K562 (cell line): ENCODE measurements around the gene GARIN5B.

Experiments
- ERF ChIP-seq: fragments of 450-650 bp; formaldehyde crosslinking; IDR thresholded peaks from 2 replicates; pipeline ENCODE4 v1.4.0; 2020; ENCODE audit warnings: mild to moderate bottlenecking, mixed read lengths
- IRF9 ChIP-seq: fragments of 450-650 bp; IDR thresholded peaks from 2 replicates; pipeline ENCODE4 v1.6.1; 2016; ENCODE audit warnings: missing biosample characterization, missing genetic modification characterization
- POLR3A ChIP-seq: IDR thresholded peaks from 2 replicates; pipeline ENCODE4 v1.6.1; 2011; ENCODE audit warnings: borderline replicate concordance, mild to moderate bottlenecking, moderate library complexity; ENCODE audit not compliant: insufficient read length, insufficient read depth; ENCODE audit errors: extremely low read depth
- RAD21 ChIP-seq, 2 experiments: fragments of 250-450 bp in 1 of 2; fragments of 450-650 bp in 1 of 2; sonication (Bioruptor Pico) in 1 of 2; formaldehyde crosslinking in 1 of 2; IDR thresholded peaks in 1 of 2; conservative IDR thresholded peaks in 1 of 2; 2 replicates each; pipeline versions ENCODE4 v1.4.0 to v1.8.0; 2020 to 2022; ENCODE audit warnings: mild to moderate bottlenecking in 2 of 2, moderate library complexity in 1 of 2
- RBM22 ChIP-seq: fragments of 200-400 bp; formaldehyde crosslinking; IDR thresholded peaks from 2 replicates; pipeline ENCODE4 v1.6.1; 2018; ENCODE audit warnings: low read length, low read depth; ENCODE audit not compliant: poor library complexity, severe bottlenecking
- RBM39 ChIP-seq: fragments of 200-400 bp; formaldehyde crosslinking; optimal IDR thresholded peaks from 2 replicates; pipeline ENCODE3; 2018; ENCODE audit warnings: low read depth, low read length
- ZNF175 ChIP-seq: fragments of 200-800 bp; sonication (Bioruptor generic); IDR thresholded peaks from 2 replicates; pipeline ENCODE4 v1.6.1; 2016; ENCODE audit warnings: low read depth, mild to moderate bottlenecking, missing genetic modification characterization, missing compliant biosample characterization
- TF ChIP-seq, protein P1 (sequence below), 2 experiments: fragments of 450-650 bp in 1 of 2; sonication (generic) in 1 of 2; formaldehyde crosslinking in 1 of 2; IDR thresholded peaks in 1 of 2; conservative IDR thresholded peaks in 1 of 2; 2 replicates each; pipeline versions ENCODE4 v1.6.1 to v1.8.1; 2016 to 2023; ENCODE audit warnings: mild to moderate bottlenecking in 2 of 2, moderate library complexity in 2 of 2, inconsistent platforms in 1 of 2, missing genetic modification reagents in 1 of 2
- TF ChIP-seq, protein P2 (sequence below): IDR thresholded peaks from 3 replicates; pipeline ENCODE4 v1.6.1; 2011; ENCODE audit warnings: borderline replicate concordance, mild to moderate bottlenecking, moderate library complexity; ENCODE audit not compliant: insufficient read length; ENCODE audit errors: extremely low read depth
- TF ChIP-seq, protein P3 (sequence below), 3 experiments: IDR thresholded peaks in 2 of 3; conservative IDR thresholded peaks in 1 of 3; 2 replicates each; pipeline ENCODE4 v1.5.1; 2011 to 2012; ENCODE audit warnings: low read length in 3 of 3, mild to moderate bottlenecking in 3 of 3, control low read depth in 2 of 3, improper control_type of control experiment in 1 of 3, inconsistent platforms in 1 of 3, low read depth in 1 of 3, mixed read lengths in 1 of 3, moderate library complexity in 1 of 3; ENCODE audit not compliant: insufficient read depth in 2 of 3

GRCh38 chr19:55386493-55386971 lies 23.5 kb upstream of the GARIN5B start:
- TF ChIP-seq, protein P1, sequence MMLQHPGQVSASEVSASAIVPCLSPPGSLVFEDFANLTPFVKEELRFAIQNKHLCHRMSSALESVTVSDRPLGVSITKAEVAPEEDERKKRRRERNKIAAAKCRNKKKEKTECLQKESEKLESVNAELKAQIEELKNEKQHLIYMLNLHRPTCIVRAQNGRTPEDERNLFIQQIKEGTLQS (IDR thresholded peaks at IDR 0.05), result no peak
- TF ChIP-seq, protein P1 (CRISPR knock-in tag; conservative IDR thresholded peaks at IDR 0.05), result no peak
- TF ChIP-seq IRF9 (tag) (no peak), RAD21 (CRISPR knock-in tag; conservative IDR thresholded peaks at IDR 0.05 in 1 of 2, IDR thresholded peaks at IDR 0.05 in 1 of 2) (no peak), POLR3A (no peak), ERF (CRISPR knock-in tag) (no peak), ZNF175 (CRISPR knock-in tag) (no peak), RBM22 (no peak), RBM39 (no peak)
- TF ChIP-seq, protein P2, sequence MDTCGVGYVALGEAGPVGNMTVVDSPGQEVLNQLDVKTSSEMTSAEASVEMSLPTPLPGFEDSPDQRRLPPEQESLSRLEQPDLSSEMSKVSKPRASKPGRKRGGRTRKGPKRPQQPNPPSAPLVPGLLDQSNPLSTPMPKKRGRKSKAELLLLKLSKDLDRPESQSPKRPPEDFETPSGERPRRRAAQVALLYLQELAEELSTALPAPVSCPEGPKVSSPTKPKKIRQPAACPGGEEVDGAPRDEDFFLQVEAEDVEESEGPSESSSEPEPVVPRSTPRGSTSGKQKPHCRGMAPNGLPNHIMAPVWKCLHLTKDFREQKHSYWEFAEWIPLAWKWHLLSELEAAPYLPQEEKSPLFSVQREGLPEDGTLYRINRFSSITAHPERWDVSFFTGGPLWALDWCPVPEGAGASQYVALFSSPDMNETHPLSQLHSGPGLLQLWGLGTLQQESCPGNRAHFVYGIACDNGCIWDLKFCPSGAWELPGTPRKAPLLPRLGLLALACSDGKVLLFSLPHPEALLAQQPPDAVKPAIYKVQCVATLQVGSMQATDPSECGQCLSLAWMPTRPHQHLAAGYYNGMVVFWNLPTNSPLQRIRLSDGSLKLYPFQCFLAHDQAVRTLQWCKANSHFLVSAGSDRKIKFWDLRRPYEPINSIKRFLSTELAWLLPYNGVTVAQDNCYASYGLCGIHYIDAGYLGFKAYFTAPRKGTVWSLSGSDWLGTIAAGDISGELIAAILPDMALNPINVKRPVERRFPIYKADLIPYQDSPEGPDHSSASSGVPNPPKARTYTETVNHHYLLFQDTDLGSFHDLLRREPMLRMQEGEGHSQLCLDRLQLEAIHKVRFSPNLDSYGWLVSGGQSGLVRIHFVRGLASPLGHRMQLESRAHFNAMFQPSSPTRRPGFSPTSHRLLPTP, result no peak
- TF ChIP-seq, protein P3, sequence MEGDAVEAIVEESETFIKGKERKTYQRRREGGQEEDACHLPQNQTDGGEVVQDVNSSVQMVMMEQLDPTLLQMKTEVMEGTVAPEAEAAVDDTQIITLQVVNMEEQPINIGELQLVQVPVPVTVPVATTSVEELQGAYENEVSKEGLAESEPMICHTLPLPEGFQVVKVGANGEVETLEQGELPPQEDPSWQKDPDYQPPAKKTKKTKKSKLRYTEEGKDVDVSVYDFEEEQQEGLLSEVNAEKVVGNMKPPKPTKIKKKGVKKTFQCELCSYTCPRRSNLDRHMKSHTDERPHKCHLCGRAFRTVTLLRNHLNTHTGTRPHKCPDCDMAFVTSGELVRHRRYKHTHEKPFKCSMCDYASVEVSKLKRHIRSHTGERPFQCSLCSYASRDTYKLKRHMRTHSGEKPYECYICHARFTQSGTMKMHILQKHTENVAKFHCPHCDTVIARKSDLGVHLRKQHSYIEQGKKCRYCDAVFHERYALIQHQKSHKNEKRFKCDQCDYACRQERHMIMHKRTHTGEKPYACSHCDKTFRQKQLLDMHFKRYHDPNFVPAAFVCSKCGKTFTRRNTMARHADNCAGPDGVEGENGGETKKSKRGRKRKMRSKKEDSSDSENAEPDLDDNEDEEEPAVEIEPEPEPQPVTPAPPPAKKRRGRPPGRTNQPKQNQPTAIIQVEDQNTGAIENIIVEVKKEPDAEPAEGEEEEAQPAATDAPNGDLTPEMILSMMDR (IDR thresholded peaks at IDR 0.05 in 2 of 3, conservative IDR thresholded peaks at IDR 0.05 in 1 of 3; ENCODE audit: insufficient read depth in 2 of 3, low read depth in 1 of 3, low read length in 3 of 3), result no peak
